ENCODE results near the gene LHB.
"Not testable (repeated sequence)": the region's sequence is repeated elsewhere in the genome, so short reads cannot be mapped to it uniquely, and the experiment has no call there.

LHB gene

GRCh38 chr19:49017041-49017665 is at the start of gene LHB:
LHB (minus strand) TSS chr19:49017091; CDS start chr19:49017081, 10 bp downstream.
- DNase-seq (ENCODE audit: low read depth in 3 of 3): no peak

- DNase-seq (ENCODE audit: low read depth in 3 of 3): no peak
These were observed 49.1 kb upstream of the LHB start for GRCh38 chr19:49065905-49066512.

GRCh38 chr19:49064768-49065611 is 48.1 kb upstream of the LHB start, which contains the start of gene NTF4:
NTF4 (minus strand) TSS chr19:49064818; CDS start chr19:49061997, 2,821 bp downstream.
- DNase-seq (ENCODE audit: low read depth in 3 of 3): no peak

GRCh38 chr19:49064029-49064629 is 47.2 kb upstream of the LHB start:
- no peak for DNase-seq (ENCODE audit: low read depth in 3 of 3)

- DNase-seq (ENCODE audit: low read depth in 3 of 3): no peak
These were observed 44.6 kb upstream of the LHB start for GRCh38 chr19:49061445-49061844.

GRCh38 chr19:49061000-49061399 is 44.1 kb upstream of the LHB start:
- no peak for DNase-seq (ENCODE audit: low read depth in 3 of 3)

GRCh38 chr19:49059053-49059452 is 42.2 kb upstream of the LHB start:
- DNase-seq (ENCODE audit: low read depth in 3 of 3): no peak

- DNase-seq (ENCODE audit: low read depth in 3 of 3): no peak
These were observed 41.7 kb upstream of the LHB start for GRCh38 chr19:49058562-49058961.

- peak in 1 of 3 experiments; percentile 22 for DNase-seq (ENCODE audit: low read depth in 3 of 3)
These were observed 40.8 kb upstream of the LHB start, which contains the start of gene CGB7 for GRCh38 chr19:49057636-49058234. CGB7 (minus strand) TSS chr19:49057749; CDS start chr19:49055375, 2,374 bp downstream.

- DNase-seq (ENCODE audit: low read depth in 3 of 3): not testable (repeated sequence)
These were observed 40.2 kb upstream of the LHB start for GRCh38 chr19:49056902-49057596.

GRCh38 chr19:49056101-49056901 is 39.4 kb upstream of the LHB start:
- DNase-seq (ENCODE audit: low read depth in 3 of 3): peak; percentile 18 to 39 (median 36)

- DNase-seq (ENCODE audit: low read depth in 3 of 3): not testable (repeated sequence)
These were observed 33.6 kb upstream of the LHB start for GRCh38 chr19:49050376-49051033.

- not testable (repeated sequence) for DNase-seq (ENCODE audit: low read depth in 3 of 3)
These were observed 32.9 kb upstream of the LHB start for GRCh38 chr19:49049834-49050233.

GRCh38 chr19:49049011-49049410 is 32.1 kb upstream of the LHB start, which contains the start of gene CGB8:
CGB8 (minus strand) TSS chr19:49049111; CDS start chr19:49048739, 372 bp downstream.
- not testable (repeated sequence) for DNase-seq (ENCODE audit: low read depth in 3 of 3)

- not testable (repeated sequence) for DNase-seq (ENCODE audit: low read depth in 3 of 3)
These were observed 26.7 kb upstream of the LHB start, which contains the start of gene CGB5 for GRCh38 chr19:49043548-49043947. CGB5 (plus strand) TSS chr19:49043848; CDS start chr19:49044210, 362 bp downstream.

- DNase-seq (ENCODE audit: low read depth in 3 of 3): not testable (repeated sequence)
These were observed 25.8 kb upstream of the LHB start for GRCh38 chr19:49042666-49043065.

GRCh38 chr19:49042177-49042576 is 25.3 kb upstream of the LHB start:
- no peak for DNase-seq (ENCODE audit: low read depth in 3 of 3)

GRCh38 chr19:49039736-49040135 is 22.8 kb upstream of the LHB start:
- not testable (repeated sequence) for DNase-seq (ENCODE audit: low read depth in 3 of 3)
